T-helper 1 cell (primary cell): ENCODE data around the gene TMEM200B.
"Not testable (repeated sequence)": the region's sequence is repeated elsewhere in the genome, so short reads cannot be mapped to it uniquely, and the experiment has no call there.

ENCODE experiments used
- DNase-seq, 5 donors: peaks; one replicate each; pipeline ENCODE4 v3.0.0-alpha.2; 2012 to 2020
- total RNA-seq, 4 donors: gene quantifications; one replicate each; lab custom pipeline; 2026; lab: John Stamatoyannopoulos, UW

Gene TMEM200B
- 0 to 0.30 (median 0.04) reads per million in 4 donors for total RNA-seq

- DNase-seq, result no peak
Measured at GRCh38 chr1:29123887-29124365, at the start of gene TMEM200B. Gene TMEM200B (minus strand): TSS chr1:29123903. CDS start chr1:29121828, 2,075 bp downstream.

GRCh38 chr1:29172415-29172939 is 48.8 kb upstream of the TMEM200B start:
- no peak for DNase-seq

DNA sequence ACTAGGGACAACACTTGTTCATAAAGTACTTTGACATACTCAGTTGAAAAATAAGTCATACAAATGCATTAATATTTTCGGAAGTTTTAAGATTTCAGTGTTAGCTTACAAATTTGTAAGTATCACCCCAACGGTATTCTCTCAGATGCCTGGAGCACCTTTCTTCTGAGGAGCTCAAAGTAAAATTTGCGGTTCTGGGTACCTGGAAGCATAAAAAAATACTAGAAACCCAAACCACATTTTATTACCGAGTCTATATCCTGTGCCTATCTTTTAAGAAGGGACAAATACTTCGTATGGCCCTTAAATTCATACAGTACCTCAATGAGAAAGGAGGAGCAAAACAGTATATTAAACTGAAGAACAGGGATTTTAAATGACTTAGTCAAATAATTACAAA is 47.8 kb upstream of the TMEM200B start:
- DNase-seq, result no peak

- DNase-seq, result no peak
Measured at GRCh38 chr1:29171089-29171488, 47.4 kb upstream of the TMEM200B start.

- DNase-seq, result no peak
Measured at GRCh38 chr1:29169976-29170375, 46.3 kb upstream of the TMEM200B start.

DNA sequence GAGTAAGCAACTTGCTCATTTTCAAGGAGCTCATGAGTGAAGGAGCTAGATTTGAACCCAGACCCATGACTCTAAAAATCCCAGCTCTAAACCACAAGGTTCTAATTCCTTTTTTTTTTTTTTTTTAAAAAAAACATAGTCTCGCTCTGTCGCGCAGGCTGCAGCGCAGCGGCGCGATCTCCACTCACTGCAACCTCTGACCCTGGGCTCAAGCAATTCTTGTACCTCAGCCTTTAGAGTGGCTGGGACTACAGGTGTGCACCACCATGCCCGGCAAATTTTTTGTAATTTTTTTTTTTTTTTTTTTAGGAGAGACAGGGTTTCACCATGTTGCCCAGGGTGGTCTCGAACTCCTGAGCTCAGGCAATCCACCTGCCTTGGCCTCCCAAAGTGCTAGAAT is 44.2 kb upstream of the TMEM200B start:
- DNase-seq, result no peak

DNA sequence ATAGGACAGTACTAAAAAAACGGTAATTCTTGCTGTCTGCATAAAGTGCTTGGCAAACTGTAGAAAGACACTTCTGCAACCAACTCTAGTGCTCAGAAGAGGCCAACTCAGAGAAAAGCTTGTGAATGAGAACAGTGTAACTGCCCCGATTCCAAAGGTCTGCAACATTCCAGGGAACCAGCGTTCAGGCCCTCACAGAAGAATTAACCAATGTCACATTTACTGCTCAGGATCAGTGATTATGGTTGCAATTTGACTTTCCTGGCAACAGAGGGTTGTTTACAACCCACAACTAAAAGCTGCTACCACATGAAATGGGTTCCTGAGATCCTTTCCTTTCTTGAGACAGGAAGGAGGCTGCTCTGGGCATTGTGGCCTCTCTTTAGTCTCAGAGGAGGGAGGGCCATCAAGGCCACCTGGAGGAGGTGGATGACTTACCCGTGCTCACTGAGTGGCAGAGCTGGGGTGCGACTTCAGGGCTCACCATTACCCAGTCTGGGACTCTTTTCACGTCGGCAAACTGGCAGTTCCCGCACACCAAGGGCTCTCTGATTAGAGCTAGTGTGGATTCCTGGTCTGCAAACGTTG is 42.7 kb upstream of the TMEM200B start:
- DNase-seq, result no peak

GRCh38 chr1:29164588-29164987 is 40.9 kb upstream of the TMEM200B start:
- no peak for DNase-seq

GRCh38 chr1:29162476-29163138 is 38.9 kb upstream of the TMEM200B start:
- DNase-seq, result no peak

- DNase-seq, result no peak
Measured at GRCh38 chr1:29162025-29162424, 38.3 kb upstream of the TMEM200B start.

DNA sequence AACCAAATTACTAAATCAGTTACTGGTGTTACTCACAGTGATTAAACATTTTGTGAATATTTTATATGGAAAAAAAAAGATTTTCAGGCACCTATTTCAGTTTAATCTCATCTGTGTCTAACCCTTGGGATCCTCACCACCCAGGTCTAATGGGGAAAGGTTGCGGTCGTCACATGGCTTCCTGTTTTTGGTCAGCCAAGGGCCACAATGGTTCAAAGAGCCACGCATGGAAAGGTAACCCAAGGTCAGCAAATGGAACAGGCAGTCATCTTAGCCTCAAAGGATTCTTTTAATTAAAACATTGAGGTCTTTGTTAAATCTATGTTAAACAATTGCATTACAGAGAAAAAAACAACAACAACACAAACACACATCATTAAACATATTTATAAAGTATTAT is 36.1 kb upstream of the TMEM200B start:
- no peak for DNase-seq

GRCh38 chr1:29157269-29157601 is 33.5 kb upstream of the TMEM200B start:
- no peak for DNase-seq

GRCh38 chr1:29156543-29157268 is 33.0 kb upstream of the TMEM200B start:
- DNase-seq, result no peak

DNA sequence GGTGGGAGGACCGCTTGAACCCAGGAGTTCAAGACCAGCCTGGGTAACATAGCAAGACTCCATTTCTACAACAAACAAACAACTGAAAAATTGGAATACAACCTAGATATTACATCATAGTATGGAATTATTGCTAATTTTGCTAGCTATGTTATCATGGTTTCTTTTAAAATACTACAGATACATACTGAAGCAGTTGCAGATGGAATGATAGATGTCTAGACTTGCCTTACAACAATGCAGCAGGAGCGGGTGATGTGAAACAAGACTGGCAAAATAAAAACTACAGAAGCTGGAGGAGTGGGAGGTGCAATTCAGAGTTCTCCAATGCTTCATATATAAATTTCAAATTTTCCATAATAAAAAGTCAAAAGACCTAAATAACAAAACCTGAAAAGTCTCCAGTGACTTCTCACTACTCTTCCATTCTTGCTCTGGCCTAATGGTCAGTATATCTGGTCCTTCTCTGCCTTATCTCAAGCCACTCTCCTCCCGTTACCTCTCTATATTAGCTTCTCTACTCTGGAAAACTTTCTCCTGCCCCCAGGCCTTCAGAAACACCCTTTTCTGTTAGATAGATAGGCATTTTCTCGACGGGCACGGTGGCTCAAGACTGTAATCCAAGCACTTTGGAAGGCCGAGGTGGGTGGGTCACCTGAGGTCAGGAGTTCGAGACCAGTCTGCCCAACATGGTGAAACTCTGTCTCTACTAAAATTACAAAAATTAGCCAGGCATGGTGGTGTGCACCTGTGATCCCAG is 28.5 kb upstream of the TMEM200B start:
- no peak for DNase-seq

- DNase-seq, result not testable (repeated sequence)
Measured at GRCh38 chr1:29150346-29150745, 26.6 kb upstream of the TMEM200B start.

- DNase-seq, result no peak
Measured at GRCh38 chr1:29148656-29149491, 25.2 kb upstream of the TMEM200B start.

GRCh38 chr1:29145739-29146437 is 22.2 kb upstream of the TMEM200B start:
- DNase-seq, result no peak

GRCh38 chr1:29144178-29144577 is 20.5 kb upstream of the TMEM200B start:
- no peak for DNase-seq

DNA sequence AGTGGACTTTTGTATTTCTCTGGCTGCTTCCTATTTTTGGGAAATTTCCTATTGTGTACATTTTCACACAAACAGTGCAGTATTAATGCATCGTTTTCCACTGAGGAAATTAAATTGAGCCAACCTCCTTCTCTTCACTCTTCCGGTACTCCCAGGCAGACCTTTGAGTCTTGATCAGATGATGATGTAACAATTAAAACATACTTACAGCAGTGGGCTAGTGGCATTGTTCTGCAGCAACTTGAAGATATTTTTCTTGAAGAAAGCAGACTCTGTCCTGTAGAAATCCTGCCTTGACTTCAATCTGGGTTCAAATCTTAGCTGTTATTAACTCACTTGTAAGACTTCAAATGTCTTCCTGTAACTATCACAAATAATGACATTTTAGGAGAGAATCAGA is 19.0 kb upstream of the TMEM200B start:
- DNase-seq, result no peak

DNA sequence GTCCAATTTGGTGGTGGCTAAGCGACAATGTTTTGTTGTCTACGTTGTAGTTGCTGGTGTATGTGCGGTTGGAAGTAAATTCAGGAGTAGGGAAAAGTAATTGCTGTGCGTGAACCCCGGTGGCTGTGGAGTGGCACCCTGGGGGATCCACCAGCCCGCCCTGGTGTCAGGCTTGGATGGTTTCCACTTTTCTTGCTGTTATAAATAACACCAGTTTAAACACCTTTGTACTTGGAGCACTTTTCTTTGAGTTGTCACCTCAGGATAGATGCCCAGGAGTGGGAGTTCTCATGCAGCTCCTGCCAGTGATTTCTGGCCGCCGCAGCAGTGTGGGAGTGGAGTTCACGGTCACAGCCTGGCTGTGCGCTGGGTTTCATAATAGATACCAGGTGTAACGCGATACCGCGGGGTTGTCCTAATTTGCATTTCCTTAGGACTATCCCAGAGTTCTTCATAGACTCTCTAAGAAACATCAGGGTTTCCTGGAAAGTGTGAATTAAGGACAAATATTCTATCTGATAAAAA is 12.8 kb upstream of the TMEM200B start:
- no peak for DNase-seq

DNA sequence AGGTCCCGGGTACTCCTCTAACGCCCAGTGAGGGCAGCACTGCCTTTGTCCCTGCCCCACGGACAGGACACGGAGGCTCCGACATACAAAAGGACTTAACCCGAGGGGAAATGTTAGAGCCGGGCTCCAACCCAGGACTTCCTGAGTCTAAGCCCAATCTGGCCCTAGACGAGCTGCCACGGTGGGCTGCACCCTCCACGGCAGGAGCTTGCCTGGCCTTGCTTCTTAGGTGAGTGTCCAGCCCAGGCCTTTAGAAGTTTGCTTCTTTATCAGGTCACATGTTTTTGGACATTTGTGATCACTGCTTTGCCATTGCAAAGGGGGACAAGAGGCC is 11.0 kb upstream of the TMEM200B start:
- no peak for DNase-seq
